Measurements from ENCODE around the gene PARP11.

PARP11 gene

GRCh38 chr12:3815094-3815766, 58.0 kb downstream of the PARP11 start:
- no peak for DNase-seq

- no peak for DNase-seq
Observed at GRCh38 chr12:3810540-3810939, 62.7 kb downstream of the PARP11 start.

GRCh38 chr12:3810016-3810370, 63.2 kb downstream of the PARP11 start:
- DNase-seq, result no peak

GRCh38 chr12:3809357-3810015, 63.7 kb downstream of the PARP11 start:
- DNase-seq, result no peak

- no peak for DNase-seq
Observed at GRCh38 chr12:3805077-3805476, 68.1 kb downstream of the PARP11 start.

- peak; percentile 69 for DNase-seq
Observed at GRCh38 chr12:3803865-3804472, 69.2 kb downstream of the PARP11 start.

- no peak for DNase-seq
Observed at GRCh38 chr12:3802721-3803120, 70.5 kb downstream of the PARP11 start.

GRCh38 chr12:3797531-3798048, 75.6 kb downstream of the PARP11 start:
- no peak for DNase-seq

GRCh38 chr12:3795492-3796133, 77.6 kb downstream of the PARP11 start:
- no peak for DNase-seq

GRCh38 chr12:3795066-3795465, 78.1 kb downstream of the PARP11 start:
- no peak for DNase-seq

GRCh38 chr12:3792623-3793288, 80.4 kb downstream of the PARP11 start:
- no peak for DNase-seq

GRCh38 chr12:3791256-3791874, 81.8 kb downstream of the PARP11 start:
- DNase-seq, result no peak

GRCh38 chr12:3790642-3791041, 82.6 kb downstream of the PARP11 start:
- DNase-seq, result no peak

- no peak for DNase-seq
Observed at GRCh38 chr12:3789838-3790237, 83.4 kb downstream of the PARP11 start.

GRCh38 chr12:3777206-3777809, 95.9 kb downstream of the PARP11 start:
- no peak for DNase-seq

- no peak for DNase-seq
Observed at GRCh38 chr12:3775385-3776035, 97.7 kb downstream of the PARP11 start.

- DNase-seq, result no peak
Observed at GRCh38 chr12:3772380-3772779, 100.8 kb downstream of the PARP11 start.

GRCh38 chr12:3771853-3772252, 101.3 kb downstream of the PARP11 start:
- DNase-seq, result no peak

- DNase-seq, result no peak
Observed at GRCh38 chr12:3770891-3771290, 102.3 kb downstream of the PARP11 start.

- no peak for DNase-seq
Observed at GRCh38 chr12:3768911-3769447, 104.2 kb downstream of the PARP11 start.

- DNase-seq, result no peak
Observed at GRCh38 chr12:3761116-3761735, 112.0 kb downstream of the PARP11 start.
